HepG2 (cell line): ENCODE data around the gene TUBB3. TPM values are rescaled to one million over a fixed set of nuclear protein-coding genes. Genes with fewer than 3 reads are reported as not detected.
A peak's percentile ranks its signal among the peaks of the same experiment; 100 is the strongest.

Experiments used
- ATAC-seq: fragments of 200-7000 bp; cut with Tn5 transposase; 3 replicates; pipeline ENCODE4 v1.9.1; 2020; ENCODE audit warnings: mild to moderate bottlenecking, moderate library complexity
- BruUV-seq: library from RNA; stranded (reverse); fragments of 400-500 nt; replicated peaks from 2 replicates; lab custom pipeline; 2021; lab: Mats Ljungman, UMichigan
- CTCF ChIA-PET: fragments of 300-600 bp; formaldehyde crosslinking; extraction: SDS; loops from one replicate; lab custom pipeline; 2021; ENCODE audit warnings: low total read pairs, inconsistent platforms, low intra/inter-chr PET ratio; lab: Yijun Ruan, JAX
- POLR2A ChIA-PET: fragments of 350-600 bp; sonication (Branson Sonifier 250); formaldehyde crosslinking; loops from one replicate; lab custom pipeline; 2020; ENCODE audit warnings: antibody characterized with exemption, inconsistent platforms; lab: Yijun Ruan, JAX
- DNase-seq: peaks from one replicate; pipeline ENCODE4 v3.0.0-alpha.2; 2015; ENCODE audit warnings: low spot score
- FAIRE-seq: peaks from 3 replicates; lab custom pipeline; 2011; peaks lifted over from hg19 to GRCh38; lab: Jason Lieb, UNC
- H2AFZ ChIP-seq: one replicate; pipeline ENCODE4 v1.6.1; 2011; ENCODE audit warnings: low read length, inconsistent platforms
- H3K27ac ChIP-seq: fragments of 300-600 bp; 3 replicates; pipeline ENCODE4 v1.8.0; 2011; ENCODE audit warnings: mixed run types, mild to moderate bottlenecking, mixed read lengths, low read length, inconsistent platforms; ENCODE audit not compliant: insufficient read depth; ENCODE audit errors: extremely low read length
- H3K27me3 ChIP-seq, 2 experiments: fragments of 200-600 bp in 1 of 2; 2 replicates in 1 of 2; 3 replicates in 1 of 2; pipeline versions ENCODE4 v1.6.0 to v1.8.0; 2011; ENCODE audit warnings: low read length in 2 of 2, mild to moderate bottlenecking in 2 of 2, moderate library complexity in 2 of 2, inconsistent platforms in 1 of 2; ENCODE audit not compliant: insufficient read depth in 2 of 2, control insufficient read depth in 1 of 2
- H3K36me3 ChIP-seq, 2 experiments: fragments of 200-600 bp in 1 of 2; replicated peaks in 1 of 2; 2 replicates in 1 of 2; 3 replicates in 1 of 2; pipeline versions ENCODE4 v1.5.1 to v1.8.0; 2011; ENCODE audit warnings: low read length in 2 of 2, inconsistent platforms in 1 of 2; ENCODE audit not compliant: insufficient read depth in 2 of 2, control insufficient read depth in 1 of 2
- H3K4me1 ChIP-seq: 2 replicates; pipeline ENCODE4 v1.5.1; 2012; ENCODE audit warnings: low read length, inconsistent platforms; ENCODE audit not compliant: insufficient read depth
- H3K4me2 ChIP-seq: 2 replicates; pipeline ENCODE4 v1.6.0; 2011; ENCODE audit warnings: low read depth, low read length, inconsistent platforms
- H3K4me3 ChIP-seq, 3 experiments: fragments of 200-600 bp in 1 of 3; sonication (generic), shearing (Covaris generic) in 1 of 3; replicated peaks in 1 of 3; 2 replicates each; pipeline ENCODE4 v1.5.1; 2011 to 2016; ENCODE audit warnings: low read length in 3 of 3, inconsistent platforms in 2 of 3, low read depth in 2 of 3, mild to moderate bottlenecking in 2 of 3, control low read depth in 1 of 3, mixed read lengths in 1 of 3; ENCODE audit not compliant: insufficient read depth in 1 of 3
- H3K79me2 ChIP-seq: one replicate; pipeline ENCODE4 v1.6.1; 2011; ENCODE audit warnings: low read length, inconsistent platforms; ENCODE audit not compliant: insufficient read depth
- H3K9ac ChIP-seq: 2 replicates; pipeline ENCODE4 v1.6.0; 2011; ENCODE audit warnings: mild to moderate bottlenecking, low read depth, low read length, inconsistent platforms; ENCODE audit not compliant: insufficient read depth
- H3K9me3 ChIP-seq: 2 replicates; pipeline ENCODE4 v1.5.1; 2012; ENCODE audit warnings: mild to moderate bottlenecking, low read length
- H4K20me1 ChIP-seq: 2 replicates; pipeline ENCODE4 v1.6.0; 2011; ENCODE audit warnings: inconsistent platforms, mild to moderate bottlenecking, low read length, moderate library complexity; ENCODE audit not compliant: insufficient read depth
- AGO2 ChIP-seq: fragments of 200-400 bp; formaldehyde crosslinking; optimal IDR thresholded peaks from 2 replicates; pipeline ENCODE3; 2017; ENCODE audit warnings: mild to moderate bottlenecking, low read depth, low read length, moderate library complexity
- BRCA1 ChIP-seq: sonication (generic); formaldehyde crosslinking; IDR thresholded peaks from 2 replicates; pipeline ENCODE4 v1.4.0; 2020; ENCODE audit warnings: missing genetic modification reagents
- KDM4B ChIP-seq: sonication (generic); formaldehyde crosslinking; IDR thresholded peaks from 2 replicates; pipeline ENCODE4 v1.4.0; 2020; ENCODE audit warnings: missing genetic modification reagents
- MEIS1 ChIP-seq: sonication (generic); formaldehyde crosslinking; IDR thresholded peaks from 2 replicates; pipeline ENCODE4 v1.9.0; 2021; ENCODE audit warnings: mild to moderate bottlenecking, missing genetic modification reagents, moderate library complexity, borderline replicate concordance
- POLR2A ChIP-seq, 2 experiments: IDR thresholded peaks; 2 replicates each; pipeline ENCODE4 v1.6.1; 2011; ENCODE audit warnings: low read depth in 2 of 2, low read length in 2 of 2, mild to moderate bottlenecking in 1 of 2, moderate library complexity in 1 of 2; ENCODE audit not compliant: insufficient read depth in 1 of 2
- RBFOX2 ChIP-seq: fragments of 200-400 bp; formaldehyde crosslinking; IDR thresholded peaks from 2 replicates; pipeline ENCODE4 v1.6.1; 2017; ENCODE audit warnings: low read depth, mild to moderate bottlenecking, low read length
- RELA ChIP-seq: sonication (generic); formaldehyde crosslinking; IDR thresholded peaks from 2 replicates; pipeline ENCODE4 v1.4.0; 2020; ENCODE audit warnings: missing genetic modification reagents
- SUZ12 ChIP-seq: fragments of 150-350 bp; IDR thresholded peaks from 2 replicates; pipeline ENCODE4 v1.6.1; 2014; ENCODE audit warnings: low read depth, low read length
- ZIK1 ChIP-seq: sonication (generic); formaldehyde crosslinking; IDR thresholded peaks from 2 replicates; pipeline ENCODE4 v1.5.0; 2020; ENCODE audit warnings: mild to moderate bottlenecking, low read depth, missing genetic modification reagents, borderline replicate concordance
- ZNF101 ChIP-seq: sonication (generic); formaldehyde crosslinking; IDR thresholded peaks from 2 replicates; pipeline ENCODE4 v1.4.0; 2020; ENCODE audit warnings: mild to moderate bottlenecking, low read depth, missing genetic modification reagents, borderline replicate concordance
- ZZZ3 ChIP-seq: sonication (generic); formaldehyde crosslinking; IDR thresholded peaks from 2 replicates; pipeline ENCODE4 v1.4.0; 2020; ENCODE audit warnings: missing genetic modification reagents, mild to moderate bottlenecking, borderline replicate concordance
- WGBS: methylation state at CpG from one replicate; pipeline ENCODE4 v1.1.6; 2017; ENCODE audit warnings: low lambda C conversion rate; 5-methylcytosine and 5-hydroxymethylcytosine counted together
- in situ Hi-C: cut with HindIII; loops from 2 replicates; pipeline ENCODE4 v1.10.0; 2017; ENCODE audit warnings: low pct_unique_long_range_greater_than_20kb; ENCODE audit not compliant: extremely low pct_ligation_motif_present
- intact Hi-C: fragments of 100-400 bp; cut with micrococcal nuclease; formaldehyde crosslinking; loops from one replicate; pipeline ENCODE4 v1.10.0; 2022; ENCODE audit not compliant: unreplicated experiment
- polyA plus RNA-seq, 8 experiments: library from polyadenylated mRNA; depleted of rRNA in 3 of 8; stranded (reverse) in 7 of 8; unstranded in 1 of 8; fragments of >200 nt; fragmentation: Illumina TruSeq in 4 of 8; extraction: Trizol in 4 of 8; gene quantifications; 2 replicates each; pipeline versions ENCODE4 v1.2.1 to v1.2.3, GENCODE V29; 2011 to 2016; ENCODE audit warnings: low read depth in 4 of 8, missing spikeins in 1 of 8, mixed read lengths in 1 of 8; ENCODE audit not compliant: insufficient read depth in 1 of 8
- total RNA-seq, 5 experiments: library from RNA; depleted of rRNA; stranded (reverse); fragments of >200 nt; fragmentation: Illumina TruSeq; extraction: Trizol; gene quantifications; 2 replicates each; pipeline ENCODE4 v1.2.3, GENCODE V29; 2016; ENCODE audit warnings: low read depth in 1 of 5
- TF ChIP-seq, protein P1 (sequence below): sonication (generic); formaldehyde crosslinking; IDR thresholded peaks from 2 replicates; pipeline ENCODE4 v1.4.0; 2020; ENCODE audit warnings: mild to moderate bottlenecking, missing genetic modification reagents, borderline replicate concordance
- TF ChIP-seq, protein P2 (sequence below): IDR thresholded peaks from 2 replicates; pipeline ENCODE4 v1.6.1; 2018; ENCODE audit warnings: missing genetic modification reagents, mild to moderate bottlenecking, missing compliant biosample characterization
- TF ChIP-seq, protein P3 (sequence below): sonication (generic); formaldehyde crosslinking; IDR thresholded peaks from 2 replicates; pipeline ENCODE4 v1.4.0; 2020; ENCODE audit warnings: mild to moderate bottlenecking, missing genetic modification reagents

The TUBB3 gene
- total and polyA plus RNA-seq, 2 of the 13 experiments (the other 11 are each of a cell fraction or from before 2014, with no cell fraction given), result 110 to 185 TPM

DNA sequence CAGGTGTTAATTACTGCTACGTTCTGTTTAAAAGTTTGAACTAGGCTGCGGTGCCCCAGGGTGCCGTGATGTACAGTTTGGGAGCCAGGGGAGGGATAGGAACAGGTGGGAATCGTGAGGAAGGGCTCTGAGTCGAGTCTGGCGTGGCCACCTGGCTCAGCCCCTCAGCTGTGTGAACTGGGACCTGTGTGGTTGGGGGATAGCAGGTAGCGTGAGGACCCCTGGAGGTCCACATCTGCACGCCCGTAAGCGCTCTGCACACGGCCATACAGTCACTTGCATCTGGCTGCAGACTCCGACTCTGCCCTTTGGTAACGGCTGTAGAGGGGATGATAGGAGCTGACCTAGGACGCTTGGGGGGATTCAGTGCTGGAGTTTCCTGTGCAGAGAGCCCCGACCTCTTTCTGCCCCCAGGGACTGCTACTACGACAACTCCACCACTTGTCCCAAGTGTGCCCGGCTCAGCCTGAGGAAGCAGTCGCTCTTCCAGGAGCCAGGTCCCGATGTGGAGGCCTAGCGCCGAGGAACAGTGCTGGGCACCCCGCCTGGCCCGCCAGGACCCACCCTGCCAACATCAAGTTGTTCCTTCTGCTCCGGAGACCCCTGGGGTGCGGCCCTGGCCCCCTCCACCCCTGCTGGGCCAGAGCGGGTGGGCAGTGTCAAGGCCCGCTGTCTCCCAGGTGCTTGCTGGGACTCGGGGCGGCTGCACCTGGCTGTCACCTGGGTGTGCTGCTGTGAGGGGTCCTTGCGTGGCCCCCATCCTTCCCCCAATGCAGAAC, 42.5 kb downstream of the TUBB3 start:
- CTCF ChIA-PET, result no interaction called here
- H3K27me3 ChIP-seq, result no peaks in the 10 kb centered on the region
- peak; percentile 5; the same call in 1 of the 3 replicates for ATAC-seq

DNA sequence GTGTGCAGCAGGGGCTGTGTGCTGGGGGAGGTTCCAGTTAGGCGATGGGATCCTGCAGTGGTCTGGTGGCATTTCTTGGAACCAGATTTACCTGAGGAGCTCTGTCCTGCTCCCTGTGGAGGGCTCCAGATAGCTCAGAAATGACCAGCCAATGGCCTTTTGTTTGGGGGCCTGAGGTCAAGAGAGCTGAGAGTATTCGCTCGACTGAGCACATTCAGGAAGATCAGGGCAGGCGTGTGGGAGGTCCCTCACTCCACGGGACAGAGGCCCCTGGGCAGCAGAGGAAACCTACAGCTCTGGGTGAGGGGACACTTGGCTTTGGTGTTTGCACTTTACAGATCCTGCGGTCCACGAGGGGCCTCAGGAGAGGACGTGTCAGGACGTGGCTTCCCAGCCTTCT, 43.6 kb downstream of the TUBB3 start:
- BruUV-seq, result no TSS peak
- no peaks in the 10 kb centered on the region for H4K20me1 ChIP-seq
- intact Hi-C loops (no loop called here), in situ Hi-C loops (no loop called here)
- H2AFZ ChIP-seq, result no peak overlapping the region
- DNase-seq, result no peak
- H3K27me3 ChIP-seq, result no peaks in the 10 kb centered on the region; a peak in 1 of 5 replicates
- 96% methylated on average over 9 of the region's 9 CpGs for WGBS
- no peak overlapping the region for H3K9ac ChIP-seq
- H3K4me3 ChIP-seq, result no peak overlapping the region
- no peak for FAIRE-seq
- peaks cover 25% of the 10 kb centered on the region for H3K4me1 ChIP-seq
- H3K36me3 ChIP-seq, result peaks cover 7 to 12% of the 10 kb centered on the region in 2 experiments; a peak in 3 of 5 replicates
- no peak overlapping the region for H3K4me2 ChIP-seq
- ATAC-seq, result no peak; the same call in 2 of the 3 replicates
- POLR2A ChIA-PET, result no interaction called here
- no peaks in the 10 kb centered on the region for H3K9me3 ChIP-seq
- CTCF ChIA-PET, result no interaction called here
- H3K27ac ChIP-seq, result no peak overlapping the region
- peaks cover 21% of the 10 kb centered on the region for H3K79me2 ChIP-seq
- TF ChIP-seq ZZZ3 (CRISPR knock-in tag) (no peak), MEIS1 (CRISPR knock-in tag) (no peak), ZIK1 (CRISPR knock-in tag) (no peak), BRCA1 (no peak), KDM4B (CRISPR knock-in tag) (no peak), SUZ12 (no peak), ZNF101 (no peak)
- TF ChIP-seq, protein P1, sequence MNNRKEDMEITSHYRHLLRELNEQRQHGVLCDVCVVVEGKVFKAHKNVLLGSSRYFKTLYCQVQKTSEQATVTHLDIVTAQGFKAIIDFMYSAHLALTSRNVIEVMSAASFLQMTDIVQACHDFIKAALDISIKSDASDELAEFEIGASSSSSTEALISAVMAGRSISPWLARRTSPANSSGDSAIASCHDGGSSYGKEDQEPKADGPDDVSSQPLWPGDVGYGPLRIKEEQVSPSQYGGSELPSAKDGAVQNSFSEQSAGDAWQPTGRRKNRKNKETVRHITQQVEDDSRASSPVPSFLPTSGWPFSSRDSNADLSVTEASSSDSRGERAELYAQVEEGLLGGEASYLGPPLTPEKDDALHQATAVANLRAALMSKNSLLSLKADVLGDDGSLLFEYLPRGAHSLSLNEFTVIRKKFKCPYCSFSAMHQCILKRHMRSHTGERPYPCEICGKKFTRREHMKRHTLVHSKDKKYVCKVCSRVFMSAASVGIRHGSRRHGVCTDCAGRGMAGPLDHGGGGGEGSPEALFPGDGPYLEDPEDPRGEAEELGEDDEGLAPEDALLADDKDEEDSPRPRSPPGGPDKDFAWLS (CRISPR knock-in tag), result no peak
- TF ChIP-seq, protein P2, sequence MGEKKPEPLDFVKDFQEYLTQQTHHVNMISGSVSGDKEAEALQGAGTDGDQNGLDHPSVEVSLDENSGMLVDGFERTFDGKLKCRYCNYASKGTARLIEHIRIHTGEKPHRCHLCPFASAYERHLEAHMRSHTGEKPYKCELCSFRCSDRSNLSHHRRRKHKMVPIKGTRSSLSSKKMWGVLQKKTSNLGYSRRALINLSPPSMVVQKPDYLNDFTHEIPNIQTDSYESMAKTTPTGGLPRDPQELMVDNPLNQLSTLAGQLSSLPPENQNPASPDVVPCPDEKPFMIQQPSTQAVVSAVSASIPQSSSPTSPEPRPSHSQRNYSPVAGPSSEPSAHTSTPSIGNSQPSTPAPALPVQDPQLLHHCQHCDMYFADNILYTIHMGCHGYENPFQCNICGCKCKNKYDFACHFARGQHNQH (CRISPR knock-in tag), result no peak

More for the DNA sequence above, 42.5 kb downstream of the TUBB3 start:
- H3K27ac ChIP-seq, result no peak overlapping the region
- in situ Hi-C loops (no loop called here), intact Hi-C loops (no loop called here)
- FAIRE-seq (no peak), DNase-seq (no peak)
- POLR2A ChIA-PET, result no interaction called here
- H3K79me2 ChIP-seq, result peaks cover 11% of the 10 kb centered on the region
- no peak overlapping the region for H2AFZ ChIP-seq
- no TSS peak for BruUV-seq
- H3K4me3 ChIP-seq, result no peak overlapping the region
- H3K4me2 ChIP-seq, result no peak overlapping the region
- H3K36me3 ChIP-seq, result peaks cover 14 to 16% of the 10 kb centered on the region in 2 experiments; a peak in 4 of 5 replicates
- no peak for TF ChIP-seq RELA (CRISPR knock-in tag)
- 0 out of 2 replicates have a peak, but pooled peaks have one; percentile 22 for TF ChIP-seq RBFOX2
- TF ChIP-seq AGO2, result peak; percentile 73
- 0 out of 4 replicates have a peak, but pooled peaks of 1 of the 2 experiments have one; percentile 15 for TF ChIP-seq POLR2A (IDR thresholded peaks at IDR 0.05; ENCODE audit: insufficient read depth in 1 of 2, low read depth in 2 of 2, low read length in 2 of 2)
- TF ChIP-seq, protein P3, sequence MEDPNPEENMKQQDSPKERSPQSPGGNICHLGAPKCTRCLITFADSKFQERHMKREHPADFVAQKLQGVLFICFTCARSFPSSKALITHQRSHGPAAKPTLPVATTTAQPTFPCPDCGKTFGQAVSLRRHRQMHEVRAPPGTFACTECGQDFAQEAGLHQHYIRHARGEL (CRISPR knock-in tag), result no peak
- no peaks in the 10 kb centered on the region for H3K9me3 ChIP-seq
- no peaks in the 10 kb centered on the region for H4K20me1 ChIP-seq
- 98% methylated on average over 15 of the region's 30 CpGs for WGBS
- peaks cover 14% of the 10 kb centered on the region for H3K4me1 ChIP-seq
- no peak overlapping the region for H3K9ac ChIP-seq
